ENCODE measurements around the gene SPIN3.

DNA sequence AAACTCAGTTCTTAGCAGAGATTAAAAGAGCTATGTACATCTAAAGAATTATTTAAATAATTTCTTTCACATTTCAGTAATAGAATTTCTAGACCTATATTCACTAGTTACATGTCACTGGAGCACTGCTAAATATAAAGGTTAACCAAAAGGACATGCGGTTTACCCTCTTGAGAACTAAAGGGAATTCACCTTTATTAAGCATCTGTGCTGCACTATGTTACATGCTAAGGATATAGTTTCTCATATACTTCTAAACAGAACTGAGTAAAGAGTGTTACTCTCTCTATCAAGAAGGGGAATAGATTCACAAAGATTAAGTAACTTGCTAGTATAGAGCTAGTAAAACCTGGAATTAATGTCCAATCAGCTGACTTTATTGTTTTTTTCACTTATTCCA, 7.6 kb downstream of the SPIN3 start:
- TF ChIP-seq CTCF (IDR thresholded peaks at IDR 0.05; ENCODE audit: poor library complexity) (no peak), EZH2phosphoT487 (IDR thresholded peaks at IDR 0.05; ENCODE audit: low read depth, severe bottlenecking, unreplicated experiment) (no peak), EZH2 (IDR thresholded peaks at IDR 0.05; ENCODE audit: borderline replicate concordance) (no peak)

Data from hepatocyte (in vitro differentiated cells).